Measurements from ENCODE around the gene XRCC5.
"Not testable (repeated sequence)": the region's sequence is repeated elsewhere in the genome, so short reads cannot be mapped to it uniquely, and the experiment has no call there.

Gene XRCC5

GRCh38 chr2:216119986-216120385 is 10.8 kb downstream of the XRCC5 start:
- DNase-seq: no peak

- DNase-seq: no peak
Measured at GRCh38 chr2:216121255-216121654, 12.1 kb downstream of the XRCC5 start.

- DNase-seq: no peak
Measured at GRCh38 chr2:216126943-216127342, 17.8 kb downstream of the XRCC5 start.

GRCh38 chr2:216130346-216130971 is 21.3 kb downstream of the XRCC5 start:
- no peak for DNase-seq

- DNase-seq: no peak
Measured at GRCh38 chr2:216131175-216131926, 22.2 kb downstream of the XRCC5 start.

- no peak for DNase-seq
Measured at GRCh38 chr2:216132585-216132984, 23.4 kb downstream of the XRCC5 start.

GRCh38 chr2:216133397-216133796 is 24.2 kb downstream of the XRCC5 start:
- DNase-seq: no peak

- DNase-seq: no peak
Measured at GRCh38 chr2:216134958-216135541, 25.9 kb downstream of the XRCC5 start.

GRCh38 chr2:216139884-216140283 is 30.7 kb downstream of the XRCC5 start:
- DNase-seq: peak; percentile 35

- not testable (repeated sequence) for DNase-seq
Measured at GRCh38 chr2:216141516-216141915, 32.4 kb downstream of the XRCC5 start.

- DNase-seq: no peak
Measured at GRCh38 chr2:216142540-216142939, 33.4 kb downstream of the XRCC5 start.

- no peak for DNase-seq
Measured at GRCh38 chr2:216144372-216144771, 35.2 kb downstream of the XRCC5 start.

- no peak for DNase-seq
Measured at GRCh38 chr2:216144857-216145256, 35.7 kb downstream of the XRCC5 start.

GRCh38 chr2:216146573-216146972 is 37.4 kb downstream of the XRCC5 start:
- no peak for DNase-seq

- DNase-seq: no peak
Measured at GRCh38 chr2:216147172-216148131, 38.3 kb downstream of the XRCC5 start.

GRCh38 chr2:216148983-216149382 is 39.8 kb downstream of the XRCC5 start:
- DNase-seq: no peak

- DNase-seq: no peak
Measured at GRCh38 chr2:216149741-216150140, 40.6 kb downstream of the XRCC5 start.

- DNase-seq: no peak
Measured at GRCh38 chr2:216151313-216152025, 42.3 kb downstream of the XRCC5 start.

- DNase-seq: no peak
Measured at GRCh38 chr2:216155954-216156353, 46.8 kb downstream of the XRCC5 start.

- DNase-seq: no peak
Measured at GRCh38 chr2:216156822-216157221, 47.7 kb downstream of the XRCC5 start.

GRCh38 chr2:216159144-216159543 is 50.0 kb downstream of the XRCC5 start:
- no peak for DNase-seq

- DNase-seq: no peak
Measured at GRCh38 chr2:216159646-216160045, 50.5 kb downstream of the XRCC5 start.
